SK-N-DZ (cell line): ENCODE data around the gene PPT1. TPM values are rescaled to one million over a fixed set of nuclear protein-coding genes. Genes with fewer than 3 reads are reported as not detected.

ENCODE experiments used
- DNase-seq: peaks from one replicate; pipeline ENCODE4 v3.0.0-alpha.2; 2015; ENCODE audit warnings: low spot score
- polyA plus RNA-seq, 2 experiments: library from polyadenylated mRNA; depleted of rRNA; stranded (reverse); fragments of >200 nt; gene quantifications; 2 replicates each; pipeline ENCODE4 v1.2.3, GENCODE V29; 2014

PPT1 gene
- 43.2 and 55.9 TPM in 2 replicates for polyA plus RNA-seq (2014; cell fraction: cytosol; rRNA removed)
- polyA plus RNA-seq (2014; cell fraction: nucleus; rRNA removed) = 21.4 and 27.6 TPM in 2 replicates

DNA sequence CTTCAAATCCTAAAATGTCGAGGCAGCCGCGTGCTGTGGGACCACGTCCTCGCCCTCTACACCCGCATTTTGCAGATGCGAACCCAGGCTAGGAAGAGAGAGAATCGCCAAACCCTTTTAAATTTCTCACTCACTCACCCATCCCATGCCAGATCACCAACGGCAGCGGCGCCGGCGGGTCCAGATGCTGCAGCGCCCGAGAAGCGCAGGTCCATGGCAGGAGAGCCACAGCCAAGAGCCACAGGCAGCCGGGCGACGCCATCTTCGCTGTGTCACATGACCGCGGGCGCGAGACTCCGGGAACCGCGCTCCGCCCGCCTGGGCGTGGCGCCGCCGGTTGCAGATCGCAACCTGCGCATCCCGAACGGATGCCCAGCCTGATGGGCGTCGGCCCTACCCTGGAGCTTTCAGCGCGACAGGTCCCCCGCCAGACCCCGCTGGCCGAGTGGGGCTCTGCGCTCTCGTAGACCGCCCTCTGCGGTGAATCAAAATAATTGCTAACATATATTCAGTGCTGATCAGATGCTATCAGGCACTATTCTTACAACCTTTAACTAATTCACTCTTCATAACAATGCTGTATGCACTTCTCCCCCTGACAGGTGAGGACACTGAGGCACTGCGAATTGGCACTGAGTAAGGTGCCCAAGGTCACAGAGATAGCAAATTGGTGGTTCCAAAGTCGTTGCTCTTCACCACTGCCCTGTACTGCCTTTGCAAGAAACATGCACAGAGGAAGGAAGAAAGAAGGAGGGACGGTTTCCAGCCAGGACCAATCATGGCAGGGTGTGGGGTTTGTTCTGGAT lies at the start of gene PPT1:
Gene PPT1 (minus strand): TSS at position 276 of the 806 bp plus-strand sequence. CDS start 14 bp downstream, at position 262.
- DNase-seq = peak; percentile 72

DNA sequence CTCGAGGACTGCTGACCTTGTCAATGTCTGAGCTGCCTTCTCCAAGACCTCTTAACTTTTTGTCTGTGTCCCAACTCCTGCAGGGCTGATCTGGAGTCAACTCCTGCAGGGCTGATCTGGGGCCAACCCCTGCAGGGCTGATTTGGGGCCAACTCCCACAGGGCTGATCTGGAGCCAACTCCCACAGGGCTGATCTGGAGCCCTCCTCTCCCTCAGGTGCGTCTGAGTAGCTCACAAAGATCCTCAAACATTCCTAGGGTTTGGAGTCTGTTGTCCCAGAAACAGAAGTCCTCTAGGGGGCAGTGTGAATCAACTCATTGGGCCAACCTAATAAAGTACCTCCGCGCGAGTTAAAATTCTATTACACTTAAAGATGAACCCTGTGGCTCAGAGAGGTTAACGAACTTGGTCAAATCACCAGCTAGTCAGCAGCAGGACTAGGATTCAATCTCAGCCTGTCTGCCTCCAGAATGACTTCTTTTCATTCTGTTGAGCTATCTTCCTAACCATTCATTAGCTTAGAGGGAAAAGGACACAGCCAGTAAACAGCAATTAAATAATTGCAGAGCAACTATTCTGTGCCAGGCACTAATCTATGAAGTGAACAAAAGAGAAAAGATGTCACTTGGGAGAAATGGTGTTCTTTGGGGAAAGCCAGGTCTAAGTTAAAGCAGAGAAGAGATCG lies 47.0 kb upstream of the PPT1 start:
- DNase-seq = peak; percentile 44

DNA sequence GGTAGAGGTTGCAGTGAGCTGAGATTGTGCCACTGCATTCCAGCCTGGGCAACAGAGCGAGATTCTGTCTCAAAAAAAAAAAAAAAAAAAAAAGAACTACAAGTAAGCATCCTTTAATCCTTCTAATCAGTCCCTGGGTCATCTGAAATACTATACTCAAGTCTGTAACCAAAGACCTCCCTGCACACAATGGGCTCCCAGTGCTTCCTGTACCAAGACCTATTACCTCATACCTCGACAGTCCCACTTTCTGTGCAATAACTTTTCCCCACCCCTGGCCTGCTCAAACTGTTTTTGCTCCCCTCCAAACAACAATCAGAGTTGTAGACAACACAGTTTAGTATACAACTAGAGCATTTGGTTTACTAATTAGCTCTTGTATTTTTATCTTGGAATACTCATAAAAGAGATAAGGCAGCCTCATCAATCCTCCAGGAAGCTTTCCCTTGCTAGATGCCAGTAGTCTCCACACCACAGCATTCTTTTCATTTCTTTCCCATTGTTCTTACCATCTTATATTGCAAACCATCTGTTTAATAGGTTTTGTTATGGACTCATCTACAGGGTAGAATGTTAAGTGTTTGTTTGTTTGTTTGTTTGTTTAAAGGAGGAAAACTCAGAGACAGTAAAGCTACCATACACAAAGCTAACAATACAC lies 45.0 kb upstream of the PPT1 start:
- DNase-seq = no peak

DNA sequence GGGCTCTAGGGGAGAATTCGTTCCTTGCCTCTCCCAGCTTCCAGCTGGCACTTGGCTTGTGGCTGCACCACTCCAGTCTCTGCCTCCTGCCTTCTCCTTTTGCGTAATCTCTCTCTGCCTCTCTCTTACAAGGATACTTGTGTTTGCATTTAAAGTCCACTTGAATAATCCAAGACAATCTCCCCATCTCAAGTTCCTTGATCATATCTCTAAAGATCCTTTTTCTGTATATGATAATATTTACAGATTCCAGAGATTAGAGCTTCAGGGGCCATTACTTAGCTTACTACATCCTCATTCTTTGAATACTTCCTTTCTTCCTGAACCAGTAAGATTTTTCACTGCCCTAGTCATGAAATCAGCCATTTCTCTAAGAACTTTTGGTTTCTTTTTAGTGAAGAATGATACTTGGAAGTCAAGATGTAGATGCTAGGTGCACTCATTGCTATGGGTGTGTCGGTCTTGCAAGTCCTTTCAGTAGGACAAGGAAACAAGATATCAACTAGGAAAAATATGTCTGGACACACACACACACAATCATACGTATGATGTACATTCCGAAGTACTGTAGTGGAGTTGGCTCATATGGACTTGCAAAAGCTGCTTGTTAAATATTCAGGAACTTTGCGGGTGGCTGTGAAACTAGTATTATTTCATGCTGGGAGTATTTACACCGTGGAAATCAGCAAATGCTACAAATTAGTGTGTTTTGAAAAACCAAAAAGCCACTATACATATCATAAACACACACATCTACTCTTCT lies 43.3 kb upstream of the PPT1 start:
- no peak for DNase-seq

DNA sequence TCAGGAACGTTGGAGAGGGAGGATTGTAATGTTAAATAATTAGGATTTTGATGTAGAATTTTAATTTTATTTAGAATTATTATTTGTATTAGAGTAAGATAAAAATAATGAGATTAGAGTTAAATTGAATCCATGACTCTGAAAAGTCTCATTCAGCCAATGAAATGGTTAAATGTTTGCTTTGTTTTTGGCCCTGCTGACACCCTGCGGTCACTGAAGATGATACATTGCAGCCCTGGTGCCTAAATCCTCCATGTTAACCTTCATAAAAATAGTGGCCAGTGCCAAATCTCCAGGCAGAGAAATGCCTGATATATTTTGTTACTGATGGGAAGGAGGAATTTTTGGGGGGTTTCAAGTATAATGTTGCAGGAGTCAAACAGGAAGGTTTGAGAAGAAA lies 36.8 kb upstream of the PPT1 start:
- no peak for DNase-seq

DNA sequence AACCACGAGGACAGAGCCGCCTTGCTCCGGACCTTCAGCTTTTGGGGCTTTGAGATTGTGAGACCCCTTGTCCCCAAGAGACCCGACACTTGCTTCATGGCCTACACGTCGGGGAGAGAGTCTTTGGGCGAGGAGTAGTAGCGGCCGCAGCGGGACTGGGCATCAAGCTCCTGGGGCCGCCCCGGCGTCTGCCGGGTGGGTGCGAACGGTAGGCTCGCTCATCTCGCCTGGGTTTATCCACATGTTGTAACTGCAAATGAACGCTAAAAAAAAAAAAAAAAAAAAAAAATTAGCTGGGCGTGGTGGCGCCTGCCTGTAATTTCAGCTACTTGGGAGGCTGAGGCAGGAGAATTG lies 36.2 kb upstream of the PPT1 start:
- no peak for DNase-seq

DNA sequence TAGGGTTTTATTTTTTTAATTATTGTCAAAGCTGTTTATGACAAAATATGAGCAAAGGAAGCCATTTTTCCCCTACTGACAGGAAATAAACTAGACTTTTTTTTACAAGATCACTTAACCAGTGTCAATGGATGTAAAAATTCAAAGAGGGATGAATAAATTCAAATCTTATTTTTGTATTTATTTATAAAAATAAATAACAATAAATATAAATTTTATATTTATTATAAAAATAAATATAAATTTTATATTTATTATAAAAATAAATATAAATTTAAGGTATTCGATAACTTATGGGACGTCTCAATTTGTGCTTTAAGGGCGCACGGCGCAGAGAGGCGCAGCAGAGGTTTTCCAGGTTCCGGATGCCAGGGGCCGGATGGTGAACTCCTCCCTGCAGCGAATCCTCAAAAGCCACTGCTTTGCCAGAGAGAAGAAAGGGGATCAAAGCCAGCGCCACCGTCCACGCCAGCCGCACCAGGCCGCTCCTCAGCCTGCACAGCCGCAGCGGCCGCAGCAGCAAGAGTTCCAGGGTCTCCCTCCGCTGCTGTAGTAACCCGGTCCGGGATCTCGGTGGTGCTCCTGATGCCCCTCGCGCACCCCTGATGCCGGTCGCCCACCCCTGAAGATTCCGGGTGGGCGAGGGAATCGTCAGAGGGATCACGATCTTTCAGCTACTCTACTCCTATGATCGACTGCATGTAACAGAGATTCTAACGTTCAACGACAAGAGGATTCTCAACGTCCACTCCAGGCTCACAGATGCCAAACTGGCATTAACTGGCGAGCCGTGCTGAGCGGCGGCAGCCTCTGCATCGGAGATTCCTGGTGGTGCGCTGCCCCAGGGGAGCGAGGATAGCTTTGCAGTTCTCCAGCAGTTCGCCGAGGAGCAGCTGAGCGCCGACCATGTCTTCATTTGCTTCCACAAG lies 35.6 kb upstream of the PPT1 start:
- DNase-seq = peak; percentile 35

DNA sequence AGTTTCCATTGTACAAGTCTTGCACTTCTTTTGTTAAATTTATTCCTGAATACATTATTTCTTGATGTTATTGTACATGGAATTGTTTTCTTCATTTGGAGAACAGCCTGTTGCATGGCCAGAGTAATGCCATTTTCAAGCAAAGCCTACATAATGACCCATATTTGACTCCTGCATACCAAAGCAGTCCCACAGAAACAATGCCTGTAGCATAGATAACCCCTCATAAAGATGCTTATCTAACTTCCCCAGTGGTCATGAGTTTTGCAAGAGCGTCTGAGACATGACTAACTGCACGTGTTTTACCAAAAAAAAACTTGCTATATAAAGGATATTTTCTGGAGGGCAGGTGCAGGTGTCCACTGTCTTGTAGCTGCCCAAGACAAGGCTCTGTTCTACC lies 33.8 kb upstream of the PPT1 start:
- DNase-seq = no peak

DNA sequence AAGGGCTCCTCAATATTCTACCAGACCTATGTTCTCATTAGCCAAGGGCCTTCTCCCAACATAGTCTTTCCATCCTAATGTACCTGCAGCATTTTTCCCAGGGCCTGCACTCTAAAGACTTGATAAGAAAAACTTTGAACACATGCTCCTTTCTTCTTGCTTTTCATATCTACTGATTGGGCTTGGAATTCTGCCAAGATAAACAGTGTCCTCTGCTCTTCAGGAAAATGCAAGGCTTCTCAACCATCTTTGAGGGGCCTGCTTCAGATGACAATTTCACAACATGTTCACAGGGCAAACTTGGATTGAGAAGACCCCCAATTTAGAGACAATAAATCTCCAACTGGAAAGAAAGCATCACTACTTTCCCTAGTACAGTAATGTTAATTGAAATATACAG lies 25.8 kb upstream of the PPT1 start:
- no peak for DNase-seq

DNA sequence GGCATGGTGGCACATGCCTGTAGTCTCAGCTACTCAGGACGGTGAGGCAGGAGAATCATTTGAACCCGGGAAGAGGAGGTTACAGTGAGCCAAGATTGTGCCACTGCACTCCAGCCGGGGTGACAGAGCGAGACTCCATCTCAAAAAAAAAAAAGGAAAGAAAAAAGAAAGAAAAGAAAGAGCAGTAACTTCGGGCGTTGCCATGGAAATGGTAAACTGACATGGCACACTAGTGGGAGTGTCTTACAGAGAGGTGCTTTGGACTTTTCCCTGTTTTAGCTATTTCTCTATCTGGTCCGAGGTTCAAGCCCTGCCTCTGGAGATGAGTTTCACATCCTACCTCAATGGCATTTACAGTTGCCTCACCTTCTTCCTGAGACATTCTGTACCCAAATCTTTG lies 23.1 kb upstream of the PPT1 start:
- no peak for DNase-seq

DNA sequence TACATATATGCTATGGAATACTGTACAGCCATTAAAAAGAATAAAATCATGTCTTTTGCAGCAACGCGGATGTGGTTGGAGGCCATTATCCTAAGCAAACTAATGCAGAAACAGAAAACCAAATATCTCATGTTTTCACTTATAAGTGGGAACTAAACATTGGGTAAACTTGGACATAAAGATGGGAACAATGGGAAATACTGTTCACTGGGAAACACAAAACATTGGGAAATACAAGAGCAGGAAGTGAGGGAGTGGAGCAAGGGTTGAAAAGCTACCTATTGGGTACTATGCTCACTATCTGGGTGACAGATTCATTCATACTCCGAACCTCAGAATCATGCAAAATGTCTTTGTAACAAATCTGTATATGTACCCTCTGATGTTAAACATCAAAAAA lies 17.3 kb upstream of the PPT1 start:
- DNase-seq = no peak

DNA sequence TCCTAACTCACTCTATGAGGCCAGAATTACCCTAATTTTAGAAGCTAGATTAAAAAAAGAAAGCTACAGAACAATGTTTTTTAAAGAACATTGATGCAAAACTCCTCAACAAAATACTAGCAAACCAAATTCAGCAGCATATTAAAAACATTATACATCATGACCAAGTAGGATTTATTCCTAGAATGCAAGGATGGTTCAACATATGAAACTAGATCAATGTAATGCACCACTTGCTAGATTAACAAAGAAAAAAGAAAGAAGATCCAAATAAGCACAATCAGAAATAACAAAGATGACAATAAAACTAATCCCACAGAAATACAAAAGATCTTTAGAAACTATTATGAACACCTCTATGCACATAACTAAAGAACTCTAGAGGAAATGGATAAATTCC lies 13.3 kb upstream of the PPT1 start:
- no peak for DNase-seq

DNA sequence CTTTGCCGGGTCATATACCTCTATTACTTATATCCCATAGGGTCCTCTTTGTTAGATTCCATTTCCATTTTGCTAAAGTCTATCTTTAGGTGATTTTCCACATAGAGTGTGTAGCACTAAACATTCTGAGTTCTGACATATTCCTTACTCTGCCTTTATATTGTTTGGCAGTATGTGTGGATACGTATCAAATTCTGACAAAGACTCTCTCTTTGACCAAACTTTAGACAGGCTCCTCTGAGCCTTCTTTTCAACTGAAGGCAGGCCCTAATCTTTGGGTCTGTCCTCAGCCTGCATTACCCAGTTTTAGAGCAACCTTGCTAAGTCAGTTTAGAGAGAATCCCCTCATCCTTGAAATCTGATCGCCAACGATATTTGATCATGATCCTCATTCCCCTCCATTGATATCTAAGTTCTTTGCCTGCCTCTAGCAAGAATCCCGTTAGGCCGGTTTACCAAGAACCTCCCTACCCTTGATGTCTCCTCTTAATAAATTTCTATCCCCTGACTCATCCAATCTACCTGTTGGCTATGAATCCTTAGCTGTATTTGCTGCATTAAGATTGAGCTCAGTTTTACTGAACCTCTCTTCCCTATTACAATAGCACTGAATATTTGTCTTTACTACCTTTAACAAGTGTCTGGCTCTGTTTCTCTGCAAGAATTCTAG lies 10.4 kb upstream of the PPT1 start:
- DNase-seq = no peak

DNA sequence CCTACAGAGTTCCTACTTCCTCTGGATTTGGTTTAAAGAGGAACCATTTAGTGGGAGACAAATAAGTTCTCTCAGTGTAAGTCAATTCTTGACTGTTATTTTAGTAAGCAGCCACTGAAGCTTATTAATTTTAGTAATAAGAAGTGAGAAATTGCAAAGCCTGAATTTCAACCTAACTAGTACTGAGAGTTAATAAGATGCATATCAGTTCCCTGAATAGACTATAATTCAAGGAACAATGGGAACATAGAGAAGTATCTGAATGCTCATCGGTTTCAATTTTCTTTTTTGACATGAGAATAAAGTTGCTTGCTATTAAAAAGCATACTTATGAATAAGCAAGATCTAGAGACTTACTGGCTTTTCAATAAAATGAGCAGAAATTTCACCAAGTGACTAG lies 8.0 kb upstream of the PPT1 start:
- no peak for DNase-seq

DNA sequence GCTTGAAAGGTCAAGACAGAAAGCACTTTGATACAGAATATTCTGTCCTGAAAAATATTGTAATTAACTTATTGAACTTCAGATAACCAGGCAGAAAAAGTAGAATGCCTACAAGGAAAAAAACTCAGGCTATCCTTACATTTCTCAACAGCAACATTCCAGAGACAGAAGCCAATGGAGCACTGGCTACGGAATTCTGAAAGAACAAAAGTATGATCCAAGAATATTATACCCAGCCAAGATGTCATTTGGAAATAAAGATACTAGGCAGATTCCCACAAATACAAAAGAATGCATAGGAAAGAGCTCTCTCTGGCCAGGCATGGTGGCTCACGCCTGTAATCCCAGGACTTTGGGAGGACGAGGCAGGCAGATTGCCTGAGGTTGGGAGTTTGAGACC lies 5.8 kb upstream of the PPT1 start:
- DNase-seq = no peak

DNA sequence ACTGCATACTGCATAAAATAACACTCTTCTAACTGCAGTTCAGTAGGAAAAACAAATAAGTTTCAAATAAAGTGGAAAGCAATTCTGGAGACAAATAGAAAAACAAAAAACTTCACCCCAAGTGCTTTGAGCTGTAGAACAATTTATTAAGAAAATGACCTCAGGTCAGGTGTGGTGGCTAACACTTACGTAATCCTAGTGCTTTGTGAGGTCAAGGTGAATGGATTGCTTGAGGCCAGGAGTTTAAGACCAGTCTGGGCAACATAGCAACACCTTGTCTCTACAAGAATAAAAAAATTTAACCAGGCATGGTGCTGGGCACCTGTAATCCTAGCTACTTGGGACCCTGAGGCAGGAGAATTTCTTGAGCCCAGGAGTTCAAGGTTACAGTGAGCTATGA lies 5.0 kb upstream of the PPT1 start:
- no peak for DNase-seq

DNA sequence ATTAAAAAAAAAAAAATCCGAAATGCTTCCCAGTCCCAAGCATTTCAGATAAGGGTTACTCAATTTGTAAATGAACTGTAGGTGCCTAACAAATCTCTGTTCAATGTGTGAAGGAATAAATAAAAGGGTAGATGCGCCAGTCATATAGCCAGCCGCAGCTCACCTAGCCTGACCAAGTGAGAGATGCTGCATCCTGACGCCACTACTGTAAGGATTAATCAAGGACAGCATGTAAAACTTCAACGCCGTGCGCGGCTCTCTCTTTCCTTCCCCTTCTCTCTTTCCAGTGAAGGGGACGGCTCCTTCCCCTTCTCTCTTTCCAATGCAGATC lies 441 bp downstream of the PPT1 start:
- DNase-seq = peak; percentile 6

DNA sequence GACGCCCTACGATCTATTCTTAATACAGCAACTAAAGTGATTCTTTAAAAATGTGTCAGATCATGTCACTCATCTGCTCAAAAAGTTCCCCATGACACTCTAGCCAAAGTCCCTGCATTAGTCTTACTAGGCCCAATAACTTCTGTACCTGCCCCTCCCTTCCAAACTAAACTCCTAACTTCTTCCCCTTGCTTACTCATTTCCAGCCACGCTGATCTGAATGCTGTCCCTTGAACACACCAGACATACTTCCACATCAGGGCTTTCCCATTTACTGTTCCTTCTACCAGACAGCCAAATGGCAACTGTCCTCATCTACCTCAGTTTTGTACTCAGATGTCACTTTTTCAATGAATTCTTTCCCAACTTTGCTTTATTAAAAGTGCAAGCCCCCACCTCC lies 1.2 kb downstream of the PPT1 start:
- DNase-seq = no peak

DNA sequence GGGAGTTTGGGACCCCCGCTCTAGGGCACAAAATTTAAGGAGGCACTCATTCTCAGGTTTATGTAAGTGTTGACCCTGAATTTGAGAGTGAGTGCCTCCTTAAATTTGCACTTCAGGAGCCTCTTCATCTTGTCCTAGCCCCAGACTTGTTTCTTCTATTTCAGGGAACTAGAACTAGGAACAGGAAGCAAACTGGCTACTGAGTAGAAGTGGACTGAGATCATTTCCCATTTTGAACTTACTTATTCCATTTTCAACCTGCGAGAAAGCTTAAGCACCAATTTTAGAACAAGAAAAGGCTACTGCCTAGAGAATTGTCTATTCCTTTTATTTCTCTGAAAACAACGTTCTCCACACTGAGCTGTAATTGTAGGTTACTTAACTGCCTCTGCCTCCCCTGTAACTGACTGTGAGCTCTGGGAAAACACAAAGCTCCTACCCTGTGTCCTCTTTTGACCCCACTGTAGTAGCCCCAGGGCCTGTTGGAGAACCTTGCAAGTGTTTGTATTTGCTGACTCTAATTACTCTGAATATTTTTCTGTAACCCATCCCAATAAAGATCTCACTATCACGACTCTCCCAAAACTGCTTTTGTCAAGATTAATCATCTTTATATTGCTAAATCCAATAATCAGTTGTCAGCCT lies 2.5 kb downstream of the PPT1 start:
- DNase-seq = no peak
